ENCODE results near the gene UBE4A. TPM values are rescaled to one million over a fixed set of nuclear protein-coding genes. Genes with fewer than 3 reads are reported as not detected.

UBE4A gene
- total and polyA plus RNA-seq, 9 of the 15 experiments (the other 6 are each of a cell fraction or from before 2014, with no cell fraction given) = 13.5 to 45.2 (median 26.8) TPM

DNA sequence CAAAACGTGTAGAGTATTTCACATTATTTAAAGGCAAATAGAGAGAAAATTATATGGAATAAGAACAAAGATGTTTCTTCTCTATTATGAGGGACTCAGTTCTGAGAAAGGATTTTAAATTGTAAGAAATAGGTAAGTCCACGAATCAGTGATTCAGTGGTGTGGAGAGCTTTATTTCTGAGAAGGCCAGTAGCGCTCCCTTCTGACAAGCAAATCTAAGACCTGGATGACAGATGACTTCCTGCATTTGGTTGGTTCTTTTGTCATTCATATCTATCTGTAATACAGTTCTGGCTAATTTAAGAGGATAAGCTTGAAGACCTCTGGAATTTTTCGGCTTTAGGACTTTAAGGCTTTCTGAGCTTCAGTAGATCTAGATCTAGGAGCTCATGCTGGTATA lies 47.9 kb upstream of the UBE4A start (continued):
- TF ChIP-seq, protein P1, sequence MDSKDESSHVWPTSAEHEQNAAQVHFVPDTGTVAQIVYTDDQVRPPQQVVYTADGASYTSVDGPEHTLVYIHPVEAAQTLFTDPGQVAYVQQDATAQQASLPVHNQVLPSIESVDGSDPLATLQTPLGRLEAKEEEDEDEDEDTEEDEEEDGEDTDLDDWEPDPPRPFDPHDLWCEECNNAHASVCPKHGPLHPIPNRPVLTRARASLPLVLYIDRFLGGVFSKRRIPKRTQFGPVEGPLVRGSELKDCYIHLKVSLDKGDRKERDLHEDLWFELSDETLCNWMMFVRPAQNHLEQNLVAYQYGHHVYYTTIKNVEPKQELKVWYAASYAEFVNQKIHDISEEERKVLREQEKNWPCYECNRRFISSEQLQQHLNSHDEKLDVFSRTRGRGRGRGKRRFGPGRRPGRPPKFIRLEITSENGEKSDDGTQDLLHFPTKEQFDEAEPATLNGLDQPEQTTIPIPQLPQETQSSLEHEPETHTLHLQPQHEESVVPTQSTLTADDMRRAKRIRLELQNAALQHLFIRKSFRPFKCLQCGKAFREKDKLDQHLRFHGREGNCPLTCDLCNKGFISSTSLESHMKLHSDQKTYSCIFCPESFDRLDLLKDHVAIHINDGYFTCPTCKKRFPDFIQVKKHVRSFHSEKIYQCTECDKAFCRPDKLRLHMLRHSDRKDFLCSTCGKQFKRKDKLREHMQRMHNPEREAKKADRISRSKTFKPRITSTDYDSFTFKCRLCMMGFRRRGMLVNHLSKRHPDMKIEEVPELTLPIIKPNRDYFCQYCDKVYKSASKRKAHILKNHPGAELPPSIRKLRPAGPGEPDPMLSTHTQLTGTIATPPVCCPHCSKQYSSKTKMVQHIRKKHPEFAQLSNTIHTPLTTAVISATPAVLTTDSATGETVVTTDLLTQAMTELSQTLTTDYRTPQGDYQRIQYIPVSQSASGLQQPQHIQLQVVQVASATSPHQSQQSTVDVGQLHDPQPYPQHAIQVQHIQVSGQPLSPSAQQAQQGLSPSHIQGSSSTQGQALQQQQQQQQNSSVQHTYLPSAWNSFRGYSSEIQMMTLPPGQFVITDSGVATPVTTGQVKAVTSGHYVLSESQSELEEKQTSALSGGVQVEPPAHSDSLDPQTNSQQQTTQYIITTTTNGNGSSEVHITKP (IDR thresholded peaks at IDR 0.05; ENCODE audit: partially characterized antibody) = no peak
- TF ChIP-seq, protein P2, sequence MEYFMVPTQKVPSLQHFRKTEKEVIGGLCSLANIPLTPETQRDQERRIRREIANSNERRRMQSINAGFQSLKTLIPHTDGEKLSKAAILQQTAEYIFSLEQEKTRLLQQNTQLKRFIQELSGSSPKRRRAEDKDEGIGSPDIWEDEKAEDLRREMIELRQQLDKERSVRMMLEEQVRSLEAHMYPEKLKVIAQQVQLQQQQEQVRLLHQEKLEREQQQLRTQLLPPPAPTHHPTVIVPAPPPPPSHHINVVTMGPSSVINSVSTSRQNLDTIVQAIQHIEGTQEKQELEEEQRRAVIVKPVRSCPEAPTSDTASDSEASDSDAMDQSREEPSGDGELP (CRISPR knock-in tag; IDR thresholded peaks at IDR 0.05; ENCODE audit: borderline replicate concordance) = no peak
- TF ChIP-seq, protein P3, sequence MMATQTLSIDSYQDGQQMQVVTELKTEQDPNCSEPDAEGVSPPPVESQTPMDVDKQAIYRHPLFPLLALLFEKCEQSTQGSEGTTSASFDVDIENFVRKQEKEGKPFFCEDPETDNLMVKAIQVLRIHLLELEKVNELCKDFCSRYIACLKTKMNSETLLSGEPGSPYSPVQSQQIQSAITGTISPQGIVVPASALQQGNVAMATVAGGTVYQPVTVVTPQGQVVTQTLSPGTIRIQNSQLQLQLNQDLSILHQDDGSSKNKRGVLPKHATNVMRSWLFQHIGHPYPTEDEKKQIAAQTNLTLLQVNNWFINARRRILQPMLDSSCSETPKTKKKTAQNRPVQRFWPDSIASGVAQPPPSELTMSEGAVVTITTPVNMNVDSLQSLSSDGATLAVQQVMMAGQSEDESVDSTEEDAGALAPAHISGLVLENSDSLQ (IDR thresholded peaks at IDR 0.05) = peak; percentile 47
- TF ChIP-seq RBM34 (IDR thresholded peaks at IDR 0.05; ENCODE audit: borderline replicate concordance, insufficient read depth, low read length) (no peak), EP400 (IDR thresholded peaks at IDR 0.05) (no peak), RAD21 (CRISPR knock-in tag; conservative IDR thresholded peaks at IDR 0.05 in 1 of 2, IDR thresholded peaks at IDR 0.05 in 1 of 2) (peak in 1 of 2 experiments; percentile 53; a peak in 3 of 4 replicates), PRMT5 (CRISPR knock-in tag; IDR thresholded peaks at IDR 0.05) (no peak), POLR2B (IDR thresholded peaks at IDR 0.05; ENCODE audit: low read depth, partially characterized antibody) (no peak), GABPB2 (CRISPR knock-in tag; conservative IDR thresholded peaks at IDR 0.05) (no peak)
- TF ChIP-seq, protein P4, sequence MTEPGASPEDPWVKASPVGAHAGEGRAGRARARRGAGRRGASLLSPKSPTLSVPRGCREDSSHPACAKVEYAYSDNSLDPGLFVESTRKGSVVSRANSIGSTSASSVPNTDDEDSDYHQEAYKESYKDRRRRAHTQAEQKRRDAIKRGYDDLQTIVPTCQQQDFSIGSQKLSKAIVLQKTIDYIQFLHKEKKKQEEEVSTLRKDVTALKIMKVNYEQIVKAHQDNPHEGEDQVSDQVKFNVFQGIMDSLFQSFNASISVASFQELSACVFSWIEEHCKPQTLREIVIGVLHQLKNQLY (CRISPR knock-in tag; conservative IDR thresholded peaks at IDR 0.05) = no peak
- TF ChIP-seq, protein P5, sequence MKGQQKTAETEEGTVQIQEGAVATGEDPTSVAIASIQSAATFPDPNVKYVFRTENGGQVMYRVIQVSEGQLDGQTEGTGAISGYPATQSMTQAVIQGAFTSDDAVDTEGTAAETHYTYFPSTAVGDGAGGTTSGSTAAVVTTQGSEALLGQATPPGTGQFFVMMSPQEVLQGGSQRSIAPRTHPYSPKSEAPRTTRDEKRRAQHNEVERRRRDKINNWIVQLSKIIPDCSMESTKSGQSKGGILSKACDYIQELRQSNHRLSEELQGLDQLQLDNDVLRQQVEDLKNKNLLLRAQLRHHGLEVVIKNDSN (CRISPR knock-in tag; IDR thresholded peaks at IDR 0.05) = no peak

All from K562 (cell line).